Fibroblast of lung (primary cell): Measurements from ENCODE around the gene LFNG. TPM values are rescaled to one million over a fixed set of nuclear protein-coding genes. Genes with fewer than 3 reads are reported as not detected.

Experiments
- DNase-seq, 2 donors: peaks; one replicate each; pipeline versions ENCODE4 v3.0.0 to v3.0.0-alpha.2; 2010; ENCODE audit warnings: low read depth in 2 of 2
- H2AFZ ChIP-seq: 2 replicates; pipeline ENCODE4 v1.5.1; 2012; ENCODE audit warnings: low read length, control low read depth, inconsistent platforms
- H3K27ac ChIP-seq: 2 replicates; pipeline ENCODE4 v1.5.1; 2011; ENCODE audit warnings: low read length, control low read depth; ENCODE audit not compliant: insufficient read depth
- H3K27me3 ChIP-seq: 2 replicates; pipeline ENCODE4 v1.5.1; 2011; ENCODE audit warnings: mild to moderate bottlenecking, low read length; ENCODE audit not compliant: control insufficient read depth, insufficient read depth
- H3K36me3 ChIP-seq: 2 replicates; pipeline ENCODE4 v1.5.1; 2011; ENCODE audit warnings: low read length; ENCODE audit not compliant: control insufficient read depth, insufficient read depth
- H3K4me1 ChIP-seq: 2 replicates; pipeline ENCODE4 v1.5.1; 2011; ENCODE audit warnings: low read length; ENCODE audit not compliant: control insufficient read depth, insufficient read depth; ENCODE audit errors: extremely low read depth
- H3K4me2 ChIP-seq: 2 replicates; pipeline ENCODE4 v1.5.1; 2011; ENCODE audit warnings: low read length, control low read depth; ENCODE audit not compliant: insufficient read depth; ENCODE audit errors: extremely low read depth
- H3K4me3 ChIP-seq, 4 experiments: fragments of 200-600 bp in 1 of 4; sonication (generic) in 1 of 4; replicated peaks in 1 of 4; 2 replicates each; pipeline ENCODE4 v1.5.1; 2011 to 2016; ENCODE audit warnings: low read length in 4 of 4, low read depth in 3 of 4, mild to moderate bottlenecking in 3 of 4, control low read depth in 2 of 4, inconsistent platforms in 1 of 4, mixed read lengths in 1 of 4; ENCODE audit not compliant: insufficient read depth in 1 of 4; ENCODE audit errors: control extremely low read depth in 1 of 4
- H3K79me2 ChIP-seq: 2 replicates; pipeline ENCODE4 v1.5.1; 2012; ENCODE audit warnings: mild to moderate bottlenecking, low read length, inconsistent platforms; ENCODE audit not compliant: control insufficient read depth, insufficient read depth
- H3K9ac ChIP-seq: 2 replicates; pipeline ENCODE4 v1.5.1; 2011; ENCODE audit warnings: mild to moderate bottlenecking, low read length, control low read depth; ENCODE audit not compliant: insufficient read depth
- H3K9me3 ChIP-seq: 2 replicates; pipeline ENCODE4 v1.5.1; 2012; ENCODE audit warnings: low read depth, low read length; ENCODE audit not compliant: control insufficient read depth, insufficient read depth
- H4K20me1 ChIP-seq: 2 replicates; pipeline ENCODE4 v1.5.1; 2011; ENCODE audit warnings: low read length; ENCODE audit not compliant: control insufficient read depth, insufficient read depth; ENCODE audit errors: extremely low read depth
- EZH2 ChIP-seq: IDR thresholded peaks from 2 replicates; pipeline ENCODE4 v1.5.1; 2012; ENCODE audit warnings: low read length, control low read depth, mild to moderate bottlenecking; ENCODE audit errors: missing control alignments
- polyA plus RNA-seq, 2 donors: library from polyadenylated mRNA; depleted of rRNA in 1 of 2; stranded (reverse) in 1 of 2; unstranded in 1 of 2; fragments of >200 nt; gene quantifications; 2 replicates each; pipeline ENCODE4 v1.2.1, GENCODE V29; 2011 to 2012; ENCODE audit warnings: missing spikeins in 1 of 2
- total RNA-seq: library from RNA; depleted of rRNA; stranded (reverse); fragments of >200 nt; gene quantifications from 2 replicates; pipeline ENCODE4 v1.2.1, GENCODE V29; 2014
- TF ChIP-seq, protein P1 (sequence below), 2 donors: IDR thresholded peaks in 1 of 2; conservative IDR thresholded peaks in 1 of 2; 1 replicate in 1 of 2; 2 replicates in 1 of 2; pipeline ENCODE4 v1.5.1; 2011 to 2012; ENCODE audit warnings: low read length in 2 of 2, control low read depth in 1 of 2, inconsistent platforms in 1 of 2, low read depth in 1 of 2, mild to moderate bottlenecking in 1 of 2

LFNG gene
- total and polyA plus RNA-seq, 2 donors (not counting 1 experiment from before 2014, with no cell fraction given) = 0.33 to 3.5 TPM

DNA sequence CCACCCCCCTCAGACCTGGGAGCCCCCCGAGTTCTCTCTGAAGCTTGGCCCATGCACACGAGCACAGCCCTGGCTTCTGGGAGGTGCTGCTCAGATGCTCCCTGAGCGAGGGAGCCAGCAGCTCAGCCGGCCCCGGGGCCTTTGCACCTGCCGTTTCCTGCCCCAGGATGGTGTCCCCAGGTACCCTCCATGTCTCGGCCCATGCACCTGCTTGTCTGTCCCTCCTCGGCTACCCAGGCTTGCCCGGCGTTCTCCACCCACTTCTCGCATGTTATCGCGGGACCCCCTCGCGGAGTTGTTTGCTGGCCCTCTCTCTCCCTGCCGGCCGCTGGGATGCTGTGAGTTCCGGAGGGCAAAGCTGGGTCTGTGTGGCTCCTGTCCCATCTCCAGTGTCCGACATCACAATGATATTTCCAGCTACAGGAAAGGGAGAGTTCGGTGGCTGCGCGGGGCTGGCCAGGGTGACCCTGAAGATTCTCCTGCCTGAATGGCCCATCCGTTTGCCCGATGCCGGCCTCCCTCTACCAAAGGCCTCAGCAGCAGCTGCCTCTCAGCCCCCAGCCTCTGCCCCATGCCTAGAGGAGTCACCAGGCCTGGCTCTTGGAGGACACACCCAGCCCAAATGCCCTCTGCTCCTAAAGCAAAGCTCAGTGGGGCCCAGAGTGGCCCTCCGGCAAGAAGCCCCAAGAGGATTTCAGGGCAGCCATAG, 12.2 kb upstream of the LFNG start:
- Histone ChIP-seq H3K27me3 (peaks cover 2% of the 10 kb centered on the region), H3K4me1 (peaks cover 6% of the 10 kb centered on the region)

DNA sequence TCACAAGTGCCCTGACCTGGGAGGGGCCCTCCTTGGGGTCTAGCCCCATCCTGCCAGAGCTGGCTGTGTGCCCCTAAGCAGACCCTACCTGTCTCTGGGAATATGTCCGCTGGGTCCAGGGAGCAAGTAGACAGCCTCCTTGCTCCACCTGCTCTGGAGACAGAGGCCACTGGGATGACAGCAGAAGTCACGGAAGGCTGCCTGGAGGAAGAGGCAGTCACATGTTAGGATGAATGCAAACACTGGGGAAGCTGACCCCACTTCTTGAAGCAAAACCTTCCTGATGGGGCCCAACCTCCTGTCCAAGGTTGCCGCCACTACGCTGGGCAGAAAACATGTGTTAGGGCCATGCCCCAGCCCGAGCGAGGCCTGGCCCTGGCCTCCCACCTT, 11.7 kb upstream of the LFNG start:
- H4K20me1 ChIP-seq = no peaks in the 10 kb centered on the region
- H2AFZ ChIP-seq = no peak overlapping the region
- H3K4me3 ChIP-seq = no peak overlapping the region
- H3K9ac ChIP-seq = no peak overlapping the region
- H3K79me2 ChIP-seq = no peaks in the 10 kb centered on the region
- TF ChIP-seq, protein P1, sequence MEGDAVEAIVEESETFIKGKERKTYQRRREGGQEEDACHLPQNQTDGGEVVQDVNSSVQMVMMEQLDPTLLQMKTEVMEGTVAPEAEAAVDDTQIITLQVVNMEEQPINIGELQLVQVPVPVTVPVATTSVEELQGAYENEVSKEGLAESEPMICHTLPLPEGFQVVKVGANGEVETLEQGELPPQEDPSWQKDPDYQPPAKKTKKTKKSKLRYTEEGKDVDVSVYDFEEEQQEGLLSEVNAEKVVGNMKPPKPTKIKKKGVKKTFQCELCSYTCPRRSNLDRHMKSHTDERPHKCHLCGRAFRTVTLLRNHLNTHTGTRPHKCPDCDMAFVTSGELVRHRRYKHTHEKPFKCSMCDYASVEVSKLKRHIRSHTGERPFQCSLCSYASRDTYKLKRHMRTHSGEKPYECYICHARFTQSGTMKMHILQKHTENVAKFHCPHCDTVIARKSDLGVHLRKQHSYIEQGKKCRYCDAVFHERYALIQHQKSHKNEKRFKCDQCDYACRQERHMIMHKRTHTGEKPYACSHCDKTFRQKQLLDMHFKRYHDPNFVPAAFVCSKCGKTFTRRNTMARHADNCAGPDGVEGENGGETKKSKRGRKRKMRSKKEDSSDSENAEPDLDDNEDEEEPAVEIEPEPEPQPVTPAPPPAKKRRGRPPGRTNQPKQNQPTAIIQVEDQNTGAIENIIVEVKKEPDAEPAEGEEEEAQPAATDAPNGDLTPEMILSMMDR (conservative IDR thresholded peaks at IDR 0.05 in 1 of 2, IDR thresholded peaks at IDR 0.05 in 1 of 2; ENCODE audit: low read depth in 1 of 2, low read length in 2 of 2) = no peak
- TF ChIP-seq EZH2 = no peak
- no peak for DNase-seq
- peaks cover 2% of the 10 kb centered on the region for H3K27me3 ChIP-seq
- H3K36me3 ChIP-seq = no peaks in the 10 kb centered on the region
- no peaks in the 10 kb centered on the region for H3K9me3 ChIP-seq
- H3K4me1 ChIP-seq = peaks cover 6% of the 10 kb centered on the region
- H3K27ac ChIP-seq = no peak overlapping the region
- H3K4me2 ChIP-seq = no peak overlapping the region

More for the DNA sequence above, 12.2 kb upstream of the LFNG start:
- TF ChIP-seq, protein P1 (conservative IDR thresholded peaks at IDR 0.05 in 1 of 2, IDR thresholded peaks at IDR 0.05 in 1 of 2; ENCODE audit: low read depth in 1 of 2, low read length in 2 of 2) = no peak
- TF ChIP-seq EZH2 = no peak
- Histone ChIP-seq H3K9ac (no peak overlapping the region), H2AFZ (no peak overlapping the region), H3K27ac (no peak overlapping the region), H3K4me2 (no peak overlapping the region), H3K4me3 (no peak overlapping the region), H3K36me3 (no peaks in the 10 kb centered on the region), H3K9me3 (no peaks in the 10 kb centered on the region), H3K79me2 (no peaks in the 10 kb centered on the region), H4K20me1 (no peaks in the 10 kb centered on the region)
- DNase-seq = no peak

DNA sequence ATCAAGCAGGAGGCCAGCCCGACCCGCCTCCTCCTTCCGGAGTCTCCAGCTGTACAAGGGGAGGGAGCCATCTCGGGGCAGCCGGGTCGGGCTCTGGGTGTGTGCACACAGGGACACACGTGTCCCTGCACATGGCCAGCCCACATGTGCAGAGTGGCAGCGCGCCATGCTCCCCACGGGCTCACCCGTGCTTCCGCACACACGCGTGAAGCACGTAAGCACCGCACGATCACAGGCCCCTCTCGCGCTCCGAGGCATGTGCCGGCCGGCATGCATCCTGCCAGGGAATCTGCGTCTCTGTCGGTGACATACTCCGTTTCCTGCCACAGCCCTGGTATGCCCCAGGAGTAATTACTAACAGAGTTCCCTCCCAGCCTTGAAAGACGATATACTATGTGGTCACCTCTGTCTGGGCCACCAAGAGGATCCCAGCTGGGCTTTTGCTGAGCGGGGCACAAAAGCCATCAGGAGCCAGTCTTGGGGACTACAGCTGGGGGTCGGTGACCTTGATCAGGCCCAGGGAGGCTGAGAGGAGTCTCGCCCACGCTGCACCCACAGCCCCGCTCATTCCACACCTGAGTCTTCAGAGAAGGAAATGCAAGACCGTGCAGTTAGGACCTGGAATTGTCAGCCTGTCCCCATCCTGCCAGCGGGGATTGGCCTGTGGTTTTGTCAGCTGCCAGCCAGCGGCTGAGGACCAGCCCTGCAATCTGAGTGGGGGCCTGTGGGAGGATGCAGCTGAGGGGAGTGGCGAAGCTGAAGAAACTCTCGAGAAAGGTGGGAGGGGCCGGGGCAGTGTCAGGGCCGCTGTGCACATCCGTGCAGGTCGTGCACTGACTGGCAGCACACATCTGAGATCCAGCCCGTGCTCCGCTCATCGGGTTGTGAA, 11.0 kb upstream of the LFNG start:
- Histone ChIP-seq H3K4me2 (no peak overlapping the region), H3K27ac (no peak overlapping the region), H3K79me2 (no peaks in the 10 kb centered on the region), H2AFZ (no peak overlapping the region), H3K4me1 (peaks cover 6% of the 10 kb centered on the region), H3K9me3 (no peaks in the 10 kb centered on the region), H3K27me3 (peaks cover 2% of the 10 kb centered on the region), H3K4me3 (no peak overlapping the region), H3K9ac (peak overlapping the region; percentile 20), H3K36me3 (no peaks in the 10 kb centered on the region), H4K20me1 (no peaks in the 10 kb centered on the region)
- no peak for TF ChIP-seq EZH2
- DNase-seq = no peak
